Fibroblast of villous mesenchyme (primary cell): Measurements from ENCODE around the gene PKM. TPM values are rescaled to one million over a fixed set of nuclear protein-coding genes. Genes with fewer than 3 reads are reported as not detected.
"Not testable (repeated sequence)": the region's sequence is repeated elsewhere in the genome, so short reads cannot be mapped to it uniquely, and the experiment has no call there.

Experiments
- DNase-seq: peaks from one replicate; pipeline ENCODE4 v3.0.0-alpha.2; 2010; ENCODE audit warnings: low read depth
- H3K4me3 ChIP-seq: 2 replicates; pipeline ENCODE4 v1.5.1; 2011; ENCODE audit warnings: low read depth, mild to moderate bottlenecking, low read length
- CTCF ChIP-seq: IDR thresholded peaks from 2 replicates; pipeline ENCODE4 v1.5.1; 2012; ENCODE audit warnings: low read depth, mild to moderate bottlenecking, low read length; ENCODE audit not compliant: insufficient read depth
- total RNA-seq: library from RNA; depleted of rRNA; stranded (reverse); fragments of >200 nt; gene quantifications from 2 replicates; pipeline ENCODE4 v1.2.3, GENCODE V29; 2012

PKM gene
- total RNA-seq = 1,898 and 2,239 TPM in 2 replicates

GRCh38 chr15:72231066-72231832, at the start of gene PKM:
Gene PKM (minus strand): TSS chr15:72231190. CDS start chr15:72219097, 12,093 bp downstream.
- peak; percentile 98 for DNase-seq
- peak within 1 kb of the TSS; percentile 96 for H3K4me3 ChIP-seq
- TF ChIP-seq CTCF = no peak

- DNase-seq = no peak
- H3K4me3 ChIP-seq = no peak overlapping the region
- no peak for TF ChIP-seq CTCF
These were observed 49.8 kb upstream of the PKM start for GRCh38 chr15:72280751-72281150.

GRCh38 chr15:72278737-72279136, 47.7 kb upstream of the PKM start:
- no peak overlapping the region for H3K4me3 ChIP-seq
- no peak for TF ChIP-seq CTCF
- no peak for DNase-seq

- no peak for TF ChIP-seq CTCF
- no peak for DNase-seq
- no peak overlapping the region for H3K4me3 ChIP-seq
These were observed 45.3 kb upstream of the PKM start for GRCh38 chr15:72276326-72276700.

GRCh38 chr15:72275635-72276325, 44.8 kb upstream of the PKM start:
- not testable (repeated sequence) for H3K4me3 ChIP-seq, DNase-seq

- no peak for TF ChIP-seq CTCF
These were observed 42.0 kb upstream of the PKM start for GRCh38 chr15:72272997-72273352.

GRCh38 chr15:72272213-72272996, 41.4 kb upstream of the PKM start, which contains the start of gene PARP6:
Gene PARP6 (minus strand): TSS chr15:72272554. CDS start chr15:72267477, 5,077 bp downstream.
- peak; percentile 63 for TF ChIP-seq CTCF
- DNase-seq = peak; percentile 98

More at GRCh38 chr15:72272997-72273352, 42.0 kb upstream of the PKM start:
- DNase-seq = no peak
- peak overlapping the region; percentile 80 for H3K4me3 ChIP-seq

More at GRCh38 chr15:72272213-72272996, 41.4 kb upstream of the PKM start, which contains the start of gene PARP6:
- peak within 1 kb of the TSS; percentile 80 for H3K4me3 ChIP-seq
